ENCODE measurements around the gene SPATS2L.

The SPATS2L gene

DNA sequence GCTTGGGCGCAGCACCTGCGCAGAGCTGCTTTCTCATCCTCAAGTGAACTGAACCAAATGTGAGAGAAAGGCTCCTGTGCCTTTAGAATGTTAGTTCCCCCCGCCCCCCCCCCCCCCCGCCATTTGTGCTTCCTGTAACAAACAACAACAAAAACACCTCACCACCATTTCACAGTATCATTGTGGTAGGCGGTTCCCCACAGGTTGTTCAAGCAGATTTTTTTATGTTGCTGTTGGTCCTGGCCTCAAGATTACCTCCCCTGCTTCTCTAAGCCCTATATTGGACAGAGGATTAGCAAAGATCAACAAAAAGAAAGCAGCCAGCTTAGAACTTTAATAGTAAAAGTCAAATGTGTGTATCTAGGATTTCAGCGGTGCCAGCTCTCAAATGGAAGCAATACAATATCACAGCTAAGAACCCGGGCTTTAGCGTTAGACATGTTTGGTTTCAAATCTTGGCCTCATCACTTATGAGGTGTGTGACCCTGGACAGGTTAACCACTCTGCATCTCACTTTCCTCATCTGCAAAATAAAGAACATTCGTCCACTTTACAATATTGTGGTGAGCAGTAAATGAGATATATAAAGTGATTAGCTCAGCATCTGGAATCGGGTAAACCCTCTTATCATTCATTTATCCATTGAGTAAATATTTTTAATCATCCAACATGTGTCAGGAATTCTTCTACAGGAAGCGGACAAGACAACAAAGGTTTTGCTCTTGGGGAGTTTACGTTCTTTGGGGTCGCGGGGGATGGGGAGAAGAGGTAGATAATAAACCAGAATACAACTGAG, 118.7 kb downstream of the SPATS2L start:
- ATAC-seq (no peak), DNase-seq (no peak)
- Mint-ChIP-seq H3K9me3 (no peaks in the 10 kb centered on the region), H3K36me3 (ENCODE audit: low read depth) (no peaks in the 10 kb centered on the region), H3K4me3 (no peak overlapping the region), H3K27ac (no peak overlapping the region), H3K4me1 (peaks cover 5% of the 10 kb centered on the region), H3K27me3 (no peaks in the 10 kb centered on the region)

GRCh38 chr2:200426754-200427153, 120.3 kb downstream of the SPATS2L start:
- ATAC-seq, result no peak

GRCh38 chr2:200428961-200429665, 122.6 kb downstream of the SPATS2L start:
- Mint-ChIP-seq H3K27ac (no peak overlapping the region), H3K4me1 (peaks cover 9% of the 10 kb centered on the region), H3K27me3 (no peaks in the 10 kb centered on the region), H3K4me3 (no peak overlapping the region), H3K9me3 (no peaks in the 10 kb centered on the region), H3K36me3 (ENCODE audit: low read depth) (no peaks in the 10 kb centered on the region)
- ATAC-seq (no peak), DNase-seq (no peak)

More at GRCh38 chr2:200426754-200427153, 120.3 kb downstream of the SPATS2L start:
- DNase-seq, result no peak
- no peak overlapping the region for H3K27ac Mint-ChIP-seq
- H3K27me3 Mint-ChIP-seq, result no peaks in the 10 kb centered on the region
- H3K4me3 Mint-ChIP-seq, result no peak overlapping the region
- no peaks in the 10 kb centered on the region for H3K9me3 Mint-ChIP-seq
- H3K36me3 Mint-ChIP-seq (ENCODE audit: low read depth), result no peaks in the 10 kb centered on the region
- H3K4me1 Mint-ChIP-seq, result peaks cover 5% of the 10 kb centered on the region

DNA sequence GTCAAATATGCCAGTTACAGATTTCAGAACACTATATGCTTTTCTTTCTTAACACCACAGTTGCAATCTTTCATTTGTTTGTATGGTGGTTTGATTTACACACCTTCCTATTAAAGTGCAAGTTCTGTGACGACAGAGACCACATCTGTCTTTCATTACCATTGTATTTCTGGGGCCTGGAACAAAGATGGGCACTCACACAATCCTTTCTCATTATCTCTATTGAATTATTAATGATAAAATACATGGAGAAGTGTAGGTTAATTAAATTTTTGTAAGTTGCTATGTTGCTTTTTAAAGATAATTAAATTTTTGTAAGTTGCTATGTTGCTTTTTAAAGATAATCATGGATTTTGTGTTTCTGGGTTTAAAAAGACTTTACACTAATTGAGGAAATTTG, 123.5 kb downstream of the SPATS2L start:
- no peak for DNase-seq
- Mint-ChIP-seq H3K9me3 (no peaks in the 10 kb centered on the region), H3K4me3 (no peak overlapping the region), H3K36me3 (ENCODE audit: low read depth) (no peaks in the 10 kb centered on the region), H3K27me3 (no peaks in the 10 kb centered on the region), H3K4me1 (peaks cover 9% of the 10 kb centered on the region), H3K27ac (no peak overlapping the region)
- no peak for ATAC-seq

GRCh38 chr2:200431996-200432705, 125.7 kb downstream of the SPATS2L start:
- Mint-ChIP-seq H3K27ac (no peak overlapping the region), H3K27me3 (no peaks in the 10 kb centered on the region), H3K4me1 (peaks cover 5% of the 10 kb centered on the region), H3K9me3 (no peaks in the 10 kb centered on the region), H3K4me3 (no peak overlapping the region), H3K36me3 (ENCODE audit: low read depth) (no peaks in the 10 kb centered on the region)
- no peak for DNase-seq
- ATAC-seq, result no peak

GRCh38 chr2:200435379-200435778, 128.9 kb downstream of the SPATS2L start:
- no peak for DNase-seq
- Mint-ChIP-seq H3K4me3 (no peak overlapping the region), H3K36me3 (ENCODE audit: low read depth) (no peaks in the 10 kb centered on the region)

DNA sequence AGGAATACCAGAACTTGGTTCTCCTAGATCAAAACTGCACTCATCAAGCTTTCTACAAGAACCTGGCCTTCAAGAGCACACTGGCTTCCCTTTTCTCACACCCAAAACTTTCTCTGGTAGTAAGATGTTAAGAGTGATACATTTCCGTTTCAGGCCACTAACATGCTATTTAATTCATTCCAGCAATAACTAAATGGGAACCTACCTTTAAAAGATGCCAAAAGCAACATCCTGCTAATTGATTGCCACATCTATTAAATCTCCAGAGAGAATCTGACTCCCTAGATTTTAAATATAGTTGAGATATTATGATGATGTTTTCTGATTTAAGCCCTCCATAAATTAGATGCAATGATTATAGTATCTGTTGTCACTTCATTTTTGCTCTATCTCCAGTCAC, 131.8 kb downstream of the SPATS2L start:
- ATAC-seq (no peak), DNase-seq (no peak)
- H3K9me3 Mint-ChIP-seq, result no peaks in the 10 kb centered on the region
- no peaks in the 10 kb centered on the region for H3K27me3 Mint-ChIP-seq
- H3K4me1 Mint-ChIP-seq, result no peaks in the 10 kb centered on the region
- no peaks in the 10 kb centered on the region for H3K36me3 Mint-ChIP-seq (ENCODE audit: low read depth)
- H3K4me3 Mint-ChIP-seq, result no peak overlapping the region
- H3K27ac Mint-ChIP-seq, result no peak overlapping the region

More at GRCh38 chr2:200435379-200435778, 128.9 kb downstream of the SPATS2L start:
- Mint-ChIP-seq H3K27me3 (no peaks in the 10 kb centered on the region), H3K4me1 (peaks cover 5% of the 10 kb centered on the region), H3K9me3 (no peaks in the 10 kb centered on the region), H3K27ac (no peak overlapping the region)
- ATAC-seq, result no peak

DNA sequence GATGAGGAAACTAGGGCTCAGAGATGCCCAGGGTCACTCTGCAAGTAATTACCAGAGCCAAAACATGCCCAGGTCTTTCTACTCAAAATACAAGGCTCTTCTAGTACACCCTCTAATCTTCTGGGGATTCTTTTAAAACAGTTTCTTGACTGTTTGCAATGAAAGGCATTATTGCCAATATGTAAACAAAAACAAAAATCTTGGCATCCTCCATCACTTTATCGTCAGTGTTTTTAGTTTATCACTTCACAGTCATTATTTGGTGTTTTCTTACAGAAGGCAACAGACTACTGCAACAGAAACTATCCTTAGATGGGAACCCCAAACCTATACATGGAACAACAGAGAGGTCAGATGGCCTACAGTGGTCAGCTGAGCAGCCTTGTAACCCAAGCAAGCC, 132.4 kb downstream of the SPATS2L start:
- no peak for ATAC-seq
- Mint-ChIP-seq H3K36me3 (ENCODE audit: low read depth) (no peaks in the 10 kb centered on the region), H3K27me3 (no peaks in the 10 kb centered on the region), H3K27ac (no peak overlapping the region), H3K9me3 (no peaks in the 10 kb centered on the region), H3K4me1 (no peaks in the 10 kb centered on the region), H3K4me3 (no peak overlapping the region)
- no peak for DNase-seq

- no peaks in the 10 kb centered on the region for H3K27me3 Mint-ChIP-seq
- H3K27ac Mint-ChIP-seq, result no peak overlapping the region
- ATAC-seq (no peak), DNase-seq (no peak)
- no peaks in the 10 kb centered on the region for H3K4me1 Mint-ChIP-seq
- no peak overlapping the region for H3K4me3 Mint-ChIP-seq
- H3K9me3 Mint-ChIP-seq, result no peaks in the 10 kb centered on the region
- no peaks in the 10 kb centered on the region for H3K36me3 Mint-ChIP-seq (ENCODE audit: low read depth)
Observed at GRCh38 chr2:200439981-200440380, 133.5 kb downstream of the SPATS2L start.

DNA sequence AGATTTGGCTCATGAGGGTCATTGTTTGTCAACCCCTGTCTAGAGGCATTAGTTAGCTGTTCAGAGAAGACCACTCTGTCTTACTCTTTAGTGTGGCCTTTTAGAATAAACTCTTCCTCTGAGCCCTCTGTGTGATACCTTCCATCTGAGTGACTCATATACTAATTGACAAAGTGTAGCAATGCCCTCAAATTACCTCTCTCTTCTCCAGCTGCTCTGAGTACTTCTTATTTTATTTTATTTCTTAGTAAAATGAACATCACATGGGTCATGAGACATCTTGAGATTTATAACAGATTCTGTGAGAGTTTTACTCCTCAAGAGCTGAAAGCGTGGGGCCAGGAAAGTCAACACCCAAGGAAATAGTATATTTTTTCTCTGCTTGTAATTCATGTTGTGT, 136.0 kb downstream of the SPATS2L start:
- ATAC-seq (no peak), DNase-seq (no peak)
- H3K27me3 Mint-ChIP-seq, result no peaks in the 10 kb centered on the region
- H3K36me3 Mint-ChIP-seq (ENCODE audit: low read depth), result no peaks in the 10 kb centered on the region
- H3K4me1 Mint-ChIP-seq, result peaks cover 12% of the 10 kb centered on the region
- no peak overlapping the region for H3K27ac Mint-ChIP-seq
- no peaks in the 10 kb centered on the region for H3K9me3 Mint-ChIP-seq
- H3K4me3 Mint-ChIP-seq, result no peak overlapping the region

- Mint-ChIP-seq H3K9me3 (no peaks in the 10 kb centered on the region), H3K4me1 (peaks cover 15% of the 10 kb centered on the region), H3K27me3 (no peaks in the 10 kb centered on the region), H3K4me3 (no peak overlapping the region), H3K36me3 (ENCODE audit: low read depth) (no peaks in the 10 kb centered on the region), H3K27ac (no peak overlapping the region)
- DNase-seq (no peak), ATAC-seq (no peak)
Observed at GRCh38 chr2:200443376-200443775, 136.9 kb downstream of the SPATS2L start.

DNA sequence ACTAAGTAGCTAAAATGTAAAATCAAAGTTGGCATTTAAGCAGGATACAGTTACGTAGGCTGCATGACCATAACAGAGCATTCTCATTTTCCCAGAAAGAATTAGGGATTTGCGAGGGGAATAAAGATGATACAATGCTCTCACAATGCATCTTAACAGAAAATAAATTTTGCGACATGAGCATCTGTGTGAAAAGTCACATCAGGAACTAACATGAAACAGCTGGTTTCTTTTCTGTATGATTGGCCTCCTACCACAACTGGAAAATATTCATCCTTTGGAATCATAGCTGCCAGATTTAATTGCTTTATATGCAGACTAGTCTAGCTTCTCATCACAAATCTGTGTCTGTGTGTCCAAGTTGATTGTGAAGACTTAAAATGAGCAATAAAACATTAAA, 137.4 kb downstream of the SPATS2L start:
- H3K9me3 Mint-ChIP-seq, result no peaks in the 10 kb centered on the region
- ATAC-seq (no peak), DNase-seq (no peak)
- H3K4me1 Mint-ChIP-seq, result peaks cover 17% of the 10 kb centered on the region
- H3K27ac Mint-ChIP-seq, result no peak overlapping the region
- no peaks in the 10 kb centered on the region for H3K27me3 Mint-ChIP-seq
- H3K36me3 Mint-ChIP-seq (ENCODE audit: low read depth), result no peaks in the 10 kb centered on the region
- H3K4me3 Mint-ChIP-seq, result no peak overlapping the region

DNA sequence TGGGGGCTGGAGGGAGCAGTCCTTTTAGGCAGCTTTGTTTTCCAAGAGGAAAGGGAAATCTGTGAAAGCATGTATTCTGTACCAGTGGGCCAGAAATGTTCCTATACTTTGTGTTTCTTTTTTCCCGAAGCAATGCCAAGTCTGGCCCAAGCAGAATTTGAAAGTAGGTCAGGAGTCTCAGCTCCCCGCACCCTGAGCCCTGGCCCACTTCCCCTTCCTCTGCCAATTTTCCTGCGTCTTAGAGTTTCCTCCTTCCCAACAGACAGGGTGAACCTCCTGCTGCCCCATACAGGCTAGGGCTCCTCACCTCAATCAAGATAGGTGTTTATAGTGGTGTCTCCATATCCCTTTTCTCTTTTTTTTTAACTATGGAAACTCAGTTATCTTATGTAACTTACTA, 138.0 kb downstream of the SPATS2L start:
- DNase-seq, result no peak
- no peak overlapping the region for H3K4me3 Mint-ChIP-seq
- no peaks in the 10 kb centered on the region for H3K27me3 Mint-ChIP-seq
- peaks cover 21% of the 10 kb centered on the region for H3K4me1 Mint-ChIP-seq
- H3K9me3 Mint-ChIP-seq, result no peaks in the 10 kb centered on the region
- H3K36me3 Mint-ChIP-seq (ENCODE audit: low read depth), result no peaks in the 10 kb centered on the region
- no peak for ATAC-seq
- H3K27ac Mint-ChIP-seq, result no peak overlapping the region

- Mint-ChIP-seq H3K4me1 (peaks cover 23% of the 10 kb centered on the region), H3K4me3 (no peak overlapping the region), H3K27me3 (no peaks in the 10 kb centered on the region), H3K36me3 (ENCODE audit: low read depth) (no peaks in the 10 kb centered on the region), H3K27ac (no peak overlapping the region), H3K9me3 (no peaks in the 10 kb centered on the region)
- ATAC-seq (no peak), DNase-seq (no peak)
Observed at GRCh38 chr2:200445284-200445683, 138.8 kb downstream of the SPATS2L start.

DNA sequence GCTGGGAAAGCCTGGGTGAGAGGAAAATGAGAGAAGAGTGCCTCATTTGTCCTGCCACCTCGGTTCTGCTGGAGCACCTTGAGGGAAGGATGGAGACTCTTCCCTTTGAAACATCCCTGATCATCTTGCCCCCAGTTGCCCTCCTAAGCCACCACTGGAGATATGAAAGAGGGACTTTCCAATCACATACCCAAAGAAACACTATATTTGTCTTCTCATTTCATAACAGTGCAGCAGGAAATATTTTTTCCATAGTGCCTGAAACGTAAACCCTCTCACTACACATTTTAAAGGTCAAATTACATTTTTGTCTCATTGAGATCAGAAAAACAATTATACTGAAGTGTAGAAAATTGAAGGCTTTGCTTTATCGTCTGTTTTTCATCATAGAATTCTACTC, 140.1 kb downstream of the SPATS2L start:
- H3K36me3 Mint-ChIP-seq (ENCODE audit: low read depth), result no peaks in the 10 kb centered on the region
- ATAC-seq (peak; percentile 55), DNase-seq (no peak)
- peaks cover 27% of the 10 kb centered on the region for H3K4me1 Mint-ChIP-seq
- H3K27me3 Mint-ChIP-seq, result no peaks in the 10 kb centered on the region
- H3K4me3 Mint-ChIP-seq, result peak overlapping the region; percentile 22
- H3K27ac Mint-ChIP-seq, result peak overlapping the region; percentile 50
- H3K9me3 Mint-ChIP-seq, result no peaks in the 10 kb centered on the region
